ENCODE data around the gene ZNRF1. TPM values are rescaled to one million over a fixed set of nuclear protein-coding genes. Genes with fewer than 3 reads are reported as not detected.

The ZNRF1 gene
- total and polyA plus RNA-seq, 2 of the 13 experiments (the other 11 are each of a cell fraction or from before 2014, with no cell fraction given): 43.9 to 58.7 TPM

GRCh38 chr16:74998481-74999218 is at the start of gene ZNRF1 (continued):
- TF ChIP-seq NR1H2 (CRISPR knock-in tag; IDR thresholded peaks at IDR 0.05; ENCODE audit: borderline replicate concordance, low read depth) (no peak), ZBTB34 (CRISPR knock-in tag; IDR thresholded peaks at IDR 0.05) (no peak), ZNF777 (CRISPR knock-in tag; IDR thresholded peaks at IDR 0.05) (0 out of 2 replicates have a peak, but pooled peaks have one; percentile 23), ZFAT (CRISPR knock-in tag; conservative IDR thresholded peaks at IDR 0.05) (no peak), U2AF2 (IDR thresholded peaks at IDR 0.05; ENCODE audit: low read depth, low read length) (no peak), GTF2F1 (IDR thresholded peaks at IDR 0.05; ENCODE audit: low read length) (no peak), ZNF18 (CRISPR knock-in tag; IDR thresholded peaks at IDR 0.05; ENCODE audit: insufficient replicate concordance) (no peak), ZNF34 (CRISPR knock-in tag; IDR thresholded peaks at IDR 0.05; ENCODE audit: borderline replicate concordance) (no peak), KLF16 (CRISPR knock-in tag; IDR thresholded peaks at IDR 0.05) (peak in 1 of 2 experiments; percentile 40; a peak in 1 of 4 replicates), SCMH1 (CRISPR knock-in tag; IDR thresholded peaks at IDR 0.05; ENCODE audit: borderline replicate concordance) (no peak), BORCS8-MEF2B (CRISPR knock-in tag; IDR thresholded peaks at IDR 0.05) (no peak), ZFP36L2 (CRISPR knock-in tag; IDR thresholded peaks at IDR 0.05) (no peak), BRCA1 (CRISPR knock-in tag; IDR thresholded peaks at IDR 0.05) (no peak), NCOA5 (CRISPR knock-in tag; IDR thresholded peaks at IDR 0.05) (no peak), ZC3H4 (CRISPR knock-in tag; IDR thresholded peaks at IDR 0.05; ENCODE audit: borderline replicate concordance) (peak; percentile 62; the same call in 1 of the 2 replicates), ZKSCAN8 (CRISPR knock-in tag; IDR thresholded peaks at IDR 0.05; ENCODE audit: borderline replicate concordance) (0 out of 2 replicates have a peak, but pooled peaks have one; percentile 13), RFX1 (IDR thresholded peaks at IDR 0.05) (no peak), TBP (CRISPR knock-in tag; IDR thresholded peaks at IDR 0.05) (0 out of 2 replicates have a peak, but pooled peaks have one; percentile 34), MTA1 (CRISPR knock-in tag; IDR thresholded peaks at IDR 0.05; ENCODE audit: borderline replicate concordance) (peak; percentile 24; the same call in 1 of the 2 replicates)
- TF ChIP-seq, protein P1, sequence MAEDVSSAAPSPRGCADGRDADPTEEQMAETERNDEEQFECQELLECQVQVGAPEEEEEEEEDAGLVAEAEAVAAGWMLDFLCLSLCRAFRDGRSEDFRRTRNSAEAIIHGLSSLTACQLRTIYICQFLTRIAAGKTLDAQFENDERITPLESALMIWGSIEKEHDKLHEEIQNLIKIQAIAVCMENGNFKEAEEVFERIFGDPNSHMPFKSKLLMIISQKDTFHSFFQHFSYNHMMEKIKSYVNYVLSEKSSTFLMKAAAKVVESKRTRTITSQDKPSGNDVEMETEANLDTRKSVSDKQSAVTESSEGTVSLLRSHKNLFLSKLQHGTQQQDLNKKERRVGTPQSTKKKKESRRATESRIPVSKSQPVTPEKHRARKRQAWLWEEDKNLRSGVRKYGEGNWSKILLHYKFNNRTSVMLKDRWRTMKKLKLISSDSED (CRISPR knock-in tag; IDR thresholded peaks at IDR 0.05): no peak
- TF ChIP-seq, protein P2, sequence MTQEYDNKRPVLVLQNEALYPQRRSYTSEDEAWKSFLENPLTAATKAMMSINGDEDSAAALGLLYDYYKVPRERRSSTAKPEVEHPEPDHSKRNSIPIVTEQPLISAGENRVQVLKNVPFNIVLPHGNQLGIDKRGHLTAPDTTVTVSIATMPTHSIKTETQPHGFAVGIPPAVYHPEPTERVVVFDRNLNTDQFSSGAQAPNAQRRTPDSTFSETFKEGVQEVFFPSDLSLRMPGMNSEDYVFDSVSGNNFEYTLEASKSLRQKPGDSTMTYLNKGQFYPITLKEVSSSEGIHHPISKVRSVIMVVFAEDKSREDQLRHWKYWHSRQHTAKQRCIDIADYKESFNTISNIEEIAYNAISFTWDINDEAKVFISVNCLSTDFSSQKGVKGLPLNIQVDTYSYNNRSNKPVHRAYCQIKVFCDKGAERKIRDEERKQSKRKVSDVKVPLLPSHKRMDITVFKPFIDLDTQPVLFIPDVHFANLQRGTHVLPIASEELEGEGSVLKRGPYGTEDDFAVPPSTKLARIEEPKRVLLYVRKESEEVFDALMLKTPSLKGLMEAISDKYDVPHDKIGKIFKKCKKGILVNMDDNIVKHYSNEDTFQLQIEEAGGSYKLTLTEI (CRISPR knock-in tag; conservative IDR thresholded peaks at IDR 0.05): no peak
- TF ChIP-seq, protein P3, sequence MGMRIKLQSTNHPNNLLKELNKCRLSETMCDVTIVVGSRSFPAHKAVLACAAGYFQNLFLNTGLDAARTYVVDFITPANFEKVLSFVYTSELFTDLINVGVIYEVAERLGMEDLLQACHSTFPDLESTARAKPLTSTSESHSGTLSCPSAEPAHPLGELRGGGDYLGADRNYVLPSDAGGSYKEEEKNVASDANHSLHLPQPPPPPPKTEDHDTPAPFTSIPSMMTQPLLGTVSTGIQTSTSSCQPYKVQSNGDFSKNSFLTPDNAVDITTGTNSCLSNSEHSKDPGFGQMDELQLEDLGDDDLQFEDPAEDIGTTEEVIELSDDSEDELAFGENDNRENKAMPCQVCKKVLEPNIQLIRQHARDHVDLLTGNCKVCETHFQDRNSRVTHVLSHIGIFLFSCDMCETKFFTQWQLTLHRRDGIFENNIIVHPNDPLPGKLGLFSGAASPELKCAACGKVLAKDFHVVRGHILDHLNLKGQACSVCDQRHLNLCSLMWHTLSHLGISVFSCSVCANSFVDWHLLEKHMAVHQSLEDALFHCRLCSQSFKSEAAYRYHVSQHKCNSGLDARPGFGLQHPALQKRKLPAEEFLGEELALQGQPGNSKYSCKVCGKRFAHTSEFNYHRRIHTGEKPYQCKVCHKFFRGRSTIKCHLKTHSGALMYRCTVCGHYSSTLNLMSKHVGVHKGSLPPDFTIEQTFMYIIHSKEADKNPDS (CRISPR knock-in tag; IDR thresholded peaks at IDR 0.05): no peak

All from HepG2 (cell line).